Ishikawa (cell line): ENCODE results near the gene TFG.

ENCODE experiments used
- CEBPB ChIP-seq: IDR thresholded peaks from 2 replicates; pipeline ENCODE4 v1.6.1; 2012
- CREB1 ChIP-seq: IDR thresholded peaks from 2 replicates; pipeline ENCODE4 v1.6.1; 2012; ENCODE audit warnings: low read depth
- EGR1 ChIP-seq: IDR thresholded peaks from 2 replicates; pipeline ENCODE4 v1.6.1; 2012
- EP300 ChIP-seq: IDR thresholded peaks from 2 replicates; pipeline ENCODE4 v1.6.1; 2012; ENCODE audit warnings: borderline replicate concordance
- FOXM1 ChIP-seq: IDR thresholded peaks from 2 replicates; pipeline ENCODE4 v1.6.1; 2012; ENCODE audit warnings: low read depth, borderline replicate concordance
- MAX ChIP-seq: IDR thresholded peaks from 2 replicates; pipeline ENCODE4 v1.6.1; 2012
- RAD21 ChIP-seq: IDR thresholded peaks from 2 replicates; pipeline ENCODE4 v1.6.1; 2012; ENCODE audit warnings: low read depth
- TEAD4 ChIP-seq: IDR thresholded peaks from 2 replicates; pipeline ENCODE4 v1.6.1; 2012
- YY1 ChIP-seq: IDR thresholded peaks from 2 replicates; pipeline ENCODE4 v1.6.1; 2012; ENCODE audit warnings: low read depth

- TF ChIP-seq FOXM1, result no peak
- no peak for TF ChIP-seq CREB1
- TF ChIP-seq MAX, result no peak
- no peak for TF ChIP-seq YY1
- TF ChIP-seq TEAD4, result no peak
- no peak for TF ChIP-seq RAD21
- no peak for TF ChIP-seq EP300
- no peak for TF ChIP-seq CEBPB
- TF ChIP-seq EGR1, result no peak
Measured at GRCh38 chr3:100759159-100759558, 49.9 kb downstream of the TFG start.
